ENCODE measurements around the gene MCM3AP. TPM values are rescaled to one million over a fixed set of nuclear protein-coding genes. Genes with fewer than 3 reads are reported as not detected.

MCM3AP gene
- total RNA-seq, 1 donor, result 60.9 TPM

GRCh38 chr21:46265736-46266525 lies 19.5 kb downstream of the MCM3AP start:
- no peak for DNase-seq (ENCODE audit: low read depth)
- TF ChIP-seq CTCF (IDR thresholded peaks at IDR 0.05; ENCODE audit: insufficient read depth, low read depth, low read length), result no peak

DNA sequence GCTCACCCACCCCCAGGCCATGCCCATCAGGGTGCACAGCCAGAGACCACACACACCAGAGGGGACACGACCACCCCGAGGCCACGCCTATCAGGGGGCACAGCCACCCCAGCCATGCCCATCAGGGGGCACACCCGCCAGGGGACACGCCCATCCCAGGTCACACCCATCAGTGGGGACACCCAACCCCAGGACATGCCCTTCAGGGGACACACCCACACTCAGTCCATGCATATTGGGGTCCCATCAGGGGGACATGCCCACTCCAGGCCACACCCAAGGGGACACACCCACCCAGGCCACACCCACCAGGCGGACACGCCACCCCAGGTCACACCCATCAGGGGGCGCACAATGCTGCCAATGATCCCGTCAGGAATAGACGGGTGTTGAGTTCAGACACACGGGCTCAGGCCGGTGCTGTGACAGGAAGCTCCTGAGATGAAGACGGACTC lies 20.7 kb downstream of the MCM3AP start:
- no peak for TF ChIP-seq CTCF (IDR thresholded peaks at IDR 0.05; ENCODE audit: insufficient read depth, low read depth, low read length)
- DNase-seq (ENCODE audit: low read depth), result no peak
- H3K4me3 ChIP-seq (ENCODE audit: low read depth, low read length), result no peak overlapping the region

More at GRCh38 chr21:46265736-46266525, 19.5 kb downstream of the MCM3AP start:
- H3K4me3 ChIP-seq (ENCODE audit: low read depth, low read length), result no peak overlapping the region

DNA sequence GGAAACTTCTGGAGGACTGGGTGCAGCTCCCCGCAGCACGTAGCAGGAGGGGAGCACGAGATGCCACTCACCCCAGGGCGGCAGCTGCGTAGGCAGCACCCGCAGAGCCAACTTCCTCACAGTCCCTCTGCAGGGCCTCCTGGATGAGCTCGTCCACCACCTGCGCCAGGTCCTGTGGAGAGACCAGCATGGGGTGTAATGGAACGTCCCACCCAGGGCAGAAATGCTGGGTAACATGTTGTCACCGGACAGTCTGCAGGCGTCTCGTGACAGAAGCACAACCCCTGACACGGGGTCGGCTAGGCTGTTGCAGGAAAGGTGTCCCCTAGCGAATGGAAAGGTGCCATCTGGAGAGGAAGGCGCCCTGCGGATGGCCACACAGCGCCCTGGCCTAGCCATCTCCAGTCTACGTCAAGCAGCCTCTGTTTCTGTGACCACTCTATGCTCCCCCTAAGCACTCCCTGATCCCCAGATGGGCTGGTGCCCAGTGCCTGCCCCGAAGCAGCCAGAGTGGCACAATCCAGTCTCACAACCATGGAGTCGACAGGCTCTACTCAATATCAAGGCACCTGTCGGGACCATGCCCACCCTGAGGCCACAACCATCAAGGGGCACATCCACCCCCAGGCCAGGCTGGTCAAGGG lies 21.2 kb downstream of the MCM3AP start:
- no peak for DNase-seq (ENCODE audit: low read depth)
- no peak overlapping the region for H3K4me3 ChIP-seq (ENCODE audit: low read depth, low read length)
- no peak for TF ChIP-seq CTCF (IDR thresholded peaks at IDR 0.05; ENCODE audit: insufficient read depth, low read depth, low read length)

GRCh38 chr21:46256501-46256994 lies 28.9 kb downstream of the MCM3AP start:
- H3K4me3 ChIP-seq (ENCODE audit: low read depth, low read length), result no peak overlapping the region
- DNase-seq (ENCODE audit: low read depth), result no peak
- TF ChIP-seq CTCF (IDR thresholded peaks at IDR 0.05; ENCODE audit: insufficient read depth, low read depth, low read length), result no peak

GRCh38 chr21:46255758-46256337 lies 29.6 kb downstream of the MCM3AP start:
- no peak for DNase-seq (ENCODE audit: low read depth)
- no peak overlapping the region for H3K4me3 ChIP-seq (ENCODE audit: low read depth, low read length)
- no peak for TF ChIP-seq CTCF (IDR thresholded peaks at IDR 0.05; ENCODE audit: insufficient read depth, low read depth, low read length)

- no peak overlapping the region for H3K4me3 ChIP-seq (ENCODE audit: low read depth, low read length)
- DNase-seq (ENCODE audit: low read depth), result no peak
- TF ChIP-seq CTCF (IDR thresholded peaks at IDR 0.05; ENCODE audit: insufficient read depth, low read depth, low read length), result no peak
Measured at GRCh38 chr21:46255166-46255565, 30.2 kb downstream of the MCM3AP start.

Measured in fibroblast of villous mesenchyme (primary cell).